ENCODE data around the gene ENAM.
"Not testable (repeated sequence)": the region's sequence is repeated elsewhere in the genome, so short reads cannot be mapped to it uniquely, and the experiment has no call there.

DNA sequence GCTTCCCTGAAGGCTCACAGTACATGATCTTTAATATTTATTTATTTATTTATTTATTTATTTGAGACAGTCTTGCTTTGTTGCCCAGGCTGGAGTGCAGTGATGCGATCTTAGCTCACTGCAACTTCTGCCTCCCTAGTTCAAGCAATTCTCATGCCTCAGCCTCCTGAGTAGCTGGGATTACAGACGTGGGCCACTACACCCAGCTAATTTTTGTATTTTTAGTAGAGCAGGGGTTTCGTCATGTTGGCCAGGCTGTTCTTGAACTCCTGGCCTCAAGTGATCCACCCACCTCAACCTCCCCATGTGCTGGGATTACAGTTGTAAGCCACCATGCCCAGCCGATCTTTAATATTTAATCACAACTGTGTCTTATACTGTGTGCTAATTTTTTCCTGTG lies 22.2 kb downstream of the ENAM start:
- not testable (repeated sequence) for TF ChIP-seq REST (IDR thresholded peaks at IDR 0.05; ENCODE audit: insufficient read depth in 1 of 2, low read depth in 2 of 2, low read length in 1 of 2); CTCF (IDR thresholded peaks at IDR 0.05); POLR2AphosphoS5 (IDR thresholded peaks at IDR 0.05; ENCODE audit: low read depth, low read length); SIN3A (IDR thresholded peaks at IDR 0.05; ENCODE audit: borderline replicate concordance, insufficient read depth, low read depth, low read length)

All from Panc1 (cell line).